Measurements from ENCODE around the gene STK32C. TPM values are rescaled to one million over a fixed set of nuclear protein-coding genes. Genes with fewer than 3 reads are reported as not detected.

STK32C gene
- total RNA-seq, 4 donors from 2014 or later = 9.4 to 18.1 (median 16.2) TPM

DNA sequence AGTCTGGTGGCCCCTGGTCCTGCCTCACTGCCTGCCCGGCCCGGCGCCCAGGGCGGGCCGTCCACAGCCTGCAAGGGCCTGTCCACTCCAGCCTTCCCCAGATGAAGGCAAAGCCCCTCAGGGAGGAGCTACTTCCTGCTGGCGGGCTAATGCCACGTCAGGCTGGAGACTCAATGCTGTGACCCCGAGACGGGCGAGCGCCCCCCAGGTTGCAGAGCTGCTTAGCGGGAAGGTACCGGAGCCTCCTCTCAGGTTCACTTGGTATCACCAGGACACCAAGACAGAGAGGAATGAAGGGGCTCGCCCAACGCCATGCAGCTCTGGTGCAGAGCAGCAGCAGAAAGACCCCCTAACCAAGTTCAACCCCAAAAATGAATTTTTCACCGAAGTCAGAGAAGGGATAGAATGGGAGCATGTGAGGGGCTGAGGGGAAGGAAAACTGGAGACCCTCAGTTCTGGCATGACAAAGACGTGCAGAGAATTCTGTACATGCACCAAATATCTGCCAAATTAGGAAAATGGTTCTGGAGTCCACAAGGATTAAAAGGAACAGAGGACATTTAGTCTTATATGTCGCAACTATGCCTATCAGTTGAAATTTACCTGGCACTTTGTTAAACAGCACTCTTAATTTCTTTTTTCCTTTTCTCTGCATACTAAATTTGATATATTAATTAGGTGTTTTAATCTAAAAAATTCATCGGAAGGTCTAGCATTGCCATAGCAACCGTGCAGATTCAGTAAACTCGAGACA is 2.8 kb downstream of the STK32C start:
- no peaks in the 10 kb centered on the region for H3K27me3 ChIP-seq
- WGBS, 2 donors = 89 to 95% methylated on average over 21 of the region's 21 CpGs
- no peak for TF ChIP-seq POLR2A (IDR thresholded peaks at IDR 0.05)
- TF ChIP-seq, protein P1, sequence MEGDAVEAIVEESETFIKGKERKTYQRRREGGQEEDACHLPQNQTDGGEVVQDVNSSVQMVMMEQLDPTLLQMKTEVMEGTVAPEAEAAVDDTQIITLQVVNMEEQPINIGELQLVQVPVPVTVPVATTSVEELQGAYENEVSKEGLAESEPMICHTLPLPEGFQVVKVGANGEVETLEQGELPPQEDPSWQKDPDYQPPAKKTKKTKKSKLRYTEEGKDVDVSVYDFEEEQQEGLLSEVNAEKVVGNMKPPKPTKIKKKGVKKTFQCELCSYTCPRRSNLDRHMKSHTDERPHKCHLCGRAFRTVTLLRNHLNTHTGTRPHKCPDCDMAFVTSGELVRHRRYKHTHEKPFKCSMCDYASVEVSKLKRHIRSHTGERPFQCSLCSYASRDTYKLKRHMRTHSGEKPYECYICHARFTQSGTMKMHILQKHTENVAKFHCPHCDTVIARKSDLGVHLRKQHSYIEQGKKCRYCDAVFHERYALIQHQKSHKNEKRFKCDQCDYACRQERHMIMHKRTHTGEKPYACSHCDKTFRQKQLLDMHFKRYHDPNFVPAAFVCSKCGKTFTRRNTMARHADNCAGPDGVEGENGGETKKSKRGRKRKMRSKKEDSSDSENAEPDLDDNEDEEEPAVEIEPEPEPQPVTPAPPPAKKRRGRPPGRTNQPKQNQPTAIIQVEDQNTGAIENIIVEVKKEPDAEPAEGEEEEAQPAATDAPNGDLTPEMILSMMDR (IDR thresholded peaks at IDR 0.05) = no peak
- H3K36me3 ChIP-seq = no peaks in the 10 kb centered on the region
- no peaks in the 10 kb centered on the region for H3K9me3 ChIP-seq
- no peak overlapping the region for H3K27ac ChIP-seq
- H3K4me1 ChIP-seq = peaks cover 0 to 25% (median 9%) of the 10 kb centered on the region in 4 donors
- H3K4me3 ChIP-seq = no peak overlapping the region
- DNase-seq (ENCODE audit: low spot score in 2 of 2) = no peak

DNA sequence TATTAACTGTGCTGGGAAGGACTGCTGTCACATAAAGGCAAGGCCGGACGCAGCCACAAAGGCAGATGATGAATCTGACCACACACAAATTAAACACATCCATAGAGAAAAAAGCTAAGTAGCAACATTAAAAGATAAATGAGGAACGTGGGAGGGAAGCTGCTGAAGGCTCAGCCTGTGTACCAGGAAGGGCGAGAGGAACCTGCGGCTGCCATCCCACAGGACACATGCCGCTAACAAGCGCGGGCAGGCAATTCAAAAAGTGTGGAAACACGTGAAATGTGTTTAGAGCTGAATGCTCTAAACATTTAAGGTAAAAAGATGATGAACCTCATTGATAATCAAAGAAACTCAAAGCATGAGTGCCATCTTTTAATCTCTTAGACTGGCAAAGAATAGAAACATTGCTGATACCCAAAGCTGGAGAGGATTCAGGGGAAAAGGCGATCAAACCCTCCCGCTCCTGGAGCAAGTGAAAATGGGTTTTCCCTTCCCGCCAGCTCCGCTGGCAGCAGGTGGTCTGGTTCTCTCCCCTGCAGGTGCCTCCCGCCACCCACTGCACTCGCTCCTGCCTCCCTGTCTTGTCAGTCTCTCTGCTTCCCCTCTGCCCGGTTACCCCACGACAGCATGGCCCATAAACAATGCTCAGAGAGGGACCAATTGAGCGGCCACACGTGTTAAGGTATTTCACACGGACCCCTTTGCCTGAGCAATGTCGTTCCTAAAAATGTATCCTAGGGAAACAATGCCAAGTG is 4.2 kb downstream of the STK32C start:
- WGBS, 2 donors = 87% methylated on average over 21 of the region's 21 CpGs
- no peak overlapping the region for H3K4me3 ChIP-seq
- H3K27me3 ChIP-seq = no peaks in the 10 kb centered on the region
- DNase-seq (ENCODE audit: low spot score in 2 of 2) = no peak
- no peaks in the 10 kb centered on the region for H3K9me3 ChIP-seq
- TF ChIP-seq POLR2A (IDR thresholded peaks at IDR 0.05) (no peak), EP300 (IDR thresholded peaks at IDR 0.05) (no peak)
- TF ChIP-seq, protein P1 (IDR thresholded peaks at IDR 0.05) = no peak
- H3K27ac ChIP-seq = no peak overlapping the region
- peaks cover 0 to 13% (median 7%) of the 10 kb centered on the region in 4 donors for H3K4me1 ChIP-seq
- no peaks in the 10 kb centered on the region for H3K36me3 ChIP-seq

DNA sequence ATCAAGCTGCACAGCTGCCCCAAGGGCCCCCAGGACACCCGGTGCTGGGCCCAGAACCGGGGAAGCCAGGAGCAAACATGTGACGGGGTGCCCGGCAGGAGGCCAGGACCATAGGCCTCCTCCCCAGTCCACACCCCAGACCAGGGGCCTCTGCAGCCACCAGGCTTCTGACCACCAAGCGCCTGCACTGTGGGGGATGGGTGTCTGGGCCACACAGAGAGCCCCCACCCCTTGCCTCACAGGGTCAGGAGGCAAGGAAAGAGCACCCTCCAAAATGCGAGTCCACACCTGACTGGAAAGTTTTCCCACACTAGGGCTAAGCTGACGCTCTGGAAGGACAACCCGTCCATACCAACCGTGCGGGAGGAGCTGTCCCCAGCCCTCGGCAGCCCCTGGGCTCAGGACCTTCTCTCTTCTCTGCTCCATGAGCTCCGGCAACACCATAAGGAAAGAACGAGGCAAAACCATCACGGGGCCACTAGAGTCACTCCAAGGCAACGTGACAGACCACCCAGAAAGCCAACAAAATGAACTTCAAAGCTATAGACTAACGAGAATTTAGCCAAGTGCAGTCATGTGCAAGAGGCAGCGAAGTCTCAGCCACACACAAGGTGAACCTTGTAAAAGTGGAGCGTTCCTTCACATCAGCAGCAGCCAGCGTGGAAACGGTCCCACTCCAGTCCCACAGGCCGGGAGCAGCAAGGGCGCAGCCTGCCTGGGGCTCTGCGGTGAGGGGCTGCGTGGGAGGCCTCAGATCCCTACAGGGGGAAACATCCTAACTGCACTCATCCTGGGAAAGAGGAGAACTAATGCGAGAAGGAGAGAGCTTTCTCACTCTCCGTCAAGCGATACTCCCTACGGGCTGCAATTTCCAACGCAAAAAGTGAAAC is 5.1 kb downstream of the STK32C start:
- Histone ChIP-seq H3K4me3 (no peak overlapping the region), H3K36me3 (no peaks in the 10 kb centered on the region), H3K4me1 (peaks cover 0 to 13% (median 6%) of the 10 kb centered on the region in 4 donors), H3K27ac (no peak overlapping the region), H3K9me3 (no peaks in the 10 kb centered on the region), H3K27me3 (no peaks in the 10 kb centered on the region)
- 84 to 85% methylated on average over 28 to 29 of the region's 29 CpGs for WGBS, 2 donors
- TF ChIP-seq POLR2A (IDR thresholded peaks at IDR 0.05) (no peak), EP300 (IDR thresholded peaks at IDR 0.05) (no peak)
- TF ChIP-seq, protein P1 (IDR thresholded peaks at IDR 0.05) = no peak
- no peak for DNase-seq (ENCODE audit: low spot score in 2 of 2)

DNA sequence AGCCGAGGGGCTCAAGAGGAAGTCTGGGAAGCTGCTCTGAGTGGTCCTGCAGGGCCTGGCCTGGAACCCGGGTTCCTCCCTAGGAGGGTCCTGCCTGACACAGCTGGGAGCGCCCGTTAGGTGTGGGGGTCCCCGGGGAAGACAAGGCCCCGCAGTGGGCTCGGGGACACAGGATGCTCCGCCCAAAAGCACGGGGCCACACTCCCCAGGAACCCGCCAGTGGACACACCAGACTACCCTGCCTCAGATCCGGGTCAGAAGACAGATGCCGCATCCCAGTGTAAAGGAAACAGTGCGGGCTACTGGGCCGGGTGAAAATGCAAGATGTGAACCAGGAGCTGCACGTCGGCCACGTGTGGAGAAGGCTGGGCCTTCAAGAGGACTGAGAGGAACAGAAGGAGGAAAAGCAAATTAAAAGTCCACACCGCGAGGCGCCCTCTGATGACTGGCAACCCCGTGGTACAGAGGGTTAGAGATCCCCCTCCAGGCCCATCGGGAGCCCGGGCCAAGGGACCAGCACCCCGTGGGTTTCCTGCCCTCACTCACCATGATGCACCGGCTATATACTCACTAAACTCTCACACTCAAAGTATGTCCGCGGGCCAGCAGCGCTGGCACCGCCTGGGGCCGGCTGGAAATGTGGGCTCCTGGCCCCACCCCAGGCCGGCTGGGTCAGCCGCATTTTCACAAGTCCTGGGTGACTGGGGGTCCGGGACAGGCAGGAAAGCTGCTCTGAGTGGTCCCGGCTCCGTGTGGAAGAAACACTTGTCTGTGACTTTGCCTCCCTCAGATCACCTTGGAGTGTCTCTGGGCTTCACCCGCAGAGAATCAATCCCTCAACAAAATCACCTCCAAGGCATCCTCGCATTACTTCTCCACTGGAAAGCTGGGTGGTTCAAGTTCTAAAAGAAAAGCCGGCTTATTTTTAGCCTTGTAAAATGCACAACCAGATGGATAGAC is 6.1 kb downstream of the STK32C start:
- Histone ChIP-seq H3K9me3 (no peaks in the 10 kb centered on the region), H3K27me3 (no peaks in the 10 kb centered on the region), H3K4me3 (no peak overlapping the region), H3K36me3 (no peaks in the 10 kb centered on the region), H3K27ac (no peak overlapping the region), H3K4me1 (peaks cover 0 to 12% (median 1%) of the 10 kb centered on the region in 4 donors)
- DNase-seq (ENCODE audit: low spot score in 2 of 2) = no peak
- TF ChIP-seq, protein P1 (IDR thresholded peaks at IDR 0.05) = no peak
- TF ChIP-seq EP300 (IDR thresholded peaks at IDR 0.05) (no peak), POLR2A (IDR thresholded peaks at IDR 0.05) (no peak)
- WGBS, 2 donors = 92 to 94% methylated on average over 31 to 36 of the region's 38 CpGs

All from tibial nerve (tissue), 4 donors.